Neural progenitor cell (in vitro differentiated cells): ENCODE data around the gene ATP6V1A. TPM values are rescaled to one million over a fixed set of nuclear protein-coding genes. Genes with fewer than 3 reads are reported as not detected.

ENCODE experiments used
- DNase-seq: peaks from one replicate; pipeline ENCODE4 v3.0.0-alpha.2; 2016; ENCODE audit warnings: low spot score
- H2AFZ ChIP-seq: fragments of 200-600 bp; sonication (generic); replicated peaks from 2 replicates; pipeline ENCODE4 v1.6.1; 2016; ENCODE audit warnings: antibody characterized with exemption
- H3F3A ChIP-seq: fragments of 200-600 bp; sonication (generic); 2 replicates; pipeline ENCODE4 v1.6.1; 2016; ENCODE audit warnings: antibody characterized with exemption, low read depth
- H3K27ac ChIP-seq: fragments of 200-600 bp; sonication (generic); 2 replicates; pipeline ENCODE4 v1.5.1; 2016; ENCODE audit warnings: mild to moderate bottlenecking
- H3K27me3 ChIP-seq: fragments of 200-600 bp; sonication (generic); 2 replicates; pipeline ENCODE4 v1.6.1; 2016; ENCODE audit warnings: mild to moderate bottlenecking, moderate library complexity
- H3K36me3 ChIP-seq: fragments of 200-600 bp; sonication (generic); 2 replicates; pipeline ENCODE4 v1.5.1; 2016
- H3K4me1 ChIP-seq: fragments of 200-600 bp; sonication (generic); 2 replicates; pipeline ENCODE4 v1.6.1; 2016; ENCODE audit warnings: mixed run types
- H3K4me2 ChIP-seq: fragments of 200-600 bp; sonication (generic); 2 replicates; pipeline ENCODE4 v1.6.1; 2016
- H3K4me3 ChIP-seq: fragments of 200-600 bp; sonication (generic); 2 replicates; pipeline ENCODE4 v1.5.1; 2016
- H3K79me2 ChIP-seq: fragments of 200-600 bp; sonication (generic); 2 replicates; pipeline ENCODE4 v1.6.1; 2016; ENCODE audit warnings: low read depth
- H3K9ac ChIP-seq: fragments of 200-600 bp; sonication (generic); 2 replicates; pipeline ENCODE4 v1.6.1; 2016
- H3K9me3 ChIP-seq: fragments of 200-600 bp; sonication (generic); 2 replicates; pipeline ENCODE4 v1.5.1; 2016; ENCODE audit warnings: low read depth
- H4K20me1 ChIP-seq: fragments of 200-600 bp; sonication (generic); 2 replicates; pipeline ENCODE4 v1.6.1; 2016; ENCODE audit warnings: low read depth
- H3K27ac Mint-ChIP-seq: 3 replicates; pipeline ENCODE4 v1.8.0; 2021; ENCODE audit warnings: mixed read lengths
- H3K27me3 Mint-ChIP-seq: 2 replicates; pipeline ENCODE4 v1.8.0; 2022; ENCODE audit warnings: low read depth, mild to moderate bottlenecking, inconsistent platforms, moderate library complexity, mixed read lengths; ENCODE audit not compliant: insufficient read depth
- H3K36me3 Mint-ChIP-seq: 3 replicates; pipeline ENCODE4 v1.8.0; 2021; ENCODE audit warnings: mixed read lengths
- H3K4me1 Mint-ChIP-seq: 3 replicates; pipeline ENCODE4 v1.8.0; 2021; ENCODE audit warnings: mixed read lengths
- H3K4me3 Mint-ChIP-seq: 3 replicates; pipeline ENCODE4 v1.8.0; 2021; ENCODE audit warnings: mild to moderate bottlenecking, moderate library complexity, mixed read lengths
- H3K9me3 Mint-ChIP-seq: 3 replicates; pipeline ENCODE4 v1.8.0; 2020; ENCODE audit warnings: mixed read lengths
- CTCF ChIP-seq: fragments of 200-600 bp; sonication (generic); IDR thresholded peaks from 2 replicates; pipeline ENCODE4 v1.5.1; 2017; ENCODE audit warnings: antibody characterized with exemption, mild to moderate bottlenecking
- EZH2 ChIP-seq: fragments of 200-600 bp; sonication (generic); IDR thresholded peaks from 2 replicates; pipeline ENCODE4 v1.6.1; 2017; ENCODE audit warnings: antibody characterized with exemption, mild to moderate bottlenecking, moderate library complexity
- EZH2phosphoT487 ChIP-seq: fragments of 200-600 bp; sonication (generic); IDR thresholded peaks from 2 replicates; pipeline ENCODE4 v1.6.1; 2017; ENCODE audit warnings: antibody characterized with exemption
- total RNA-seq: library from RNA; depleted of rRNA; stranded (reverse); fragments of >200 nt; gene quantifications from 2 replicates; pipeline ENCODE4 v1.2.3, GENCODE V29; 2015; ENCODE audit warnings: low replicate concordance

The ATP6V1A gene
- total RNA-seq, 1 donor from 2014 or later: 115 TPM

- Histone ChIP-seq H3K27me3 (peaks cover 7% of the 10 kb centered on the region), H4K20me1 (no peaks in the 10 kb centered on the region), H3K79me2 (no peaks in the 10 kb centered on the region), H3F3A (peaks cover 26% of the 10 kb centered on the region), H3K4me1 (no peaks in the 10 kb centered on the region), H3K9me3 (no peaks in the 10 kb centered on the region), H2AFZ (no peak overlapping the region), H3K36me3 (peaks cover 14% of the 10 kb centered on the region), H3K4me2 (no peak overlapping the region), H3K9ac (no peak overlapping the region), H3K4me3 (no peak overlapping the region), H3K27ac (no peak overlapping the region)
- TF ChIP-seq EZH2 (no peak), EZH2phosphoT487 (no peak), CTCF (no peak)
- no peaks in the 10 kb centered on the region for H3K9me3 Mint-ChIP-seq
- H3K27me3 Mint-ChIP-seq: no peaks in the 10 kb centered on the region
- no peaks in the 10 kb centered on the region for H3K4me1 Mint-ChIP-seq
- H3K4me3 Mint-ChIP-seq: no peak overlapping the region
- H3K27ac Mint-ChIP-seq: no peak overlapping the region
- peaks cover 4% of the 10 kb centered on the region for H3K36me3 Mint-ChIP-seq
- no peak for DNase-seq
Observed at GRCh38 chr3:113714702-113715101, 32.1 kb upstream of the ATP6V1A start.

- H3K36me3 Mint-ChIP-seq: peaks cover 14% of the 10 kb centered on the region
Observed at GRCh38 chr3:113717308-113717707, 29.5 kb upstream of the ATP6V1A start.

GRCh38 chr3:113717818-113718217, 29.0 kb upstream of the ATP6V1A start:
- Mint-ChIP-seq H3K27me3 (no peaks in the 10 kb centered on the region), H3K9me3 (no peaks in the 10 kb centered on the region), H3K4me1 (no peaks in the 10 kb centered on the region), H3K27ac (peak overlapping the region; percentile 8), H3K4me3 (no peak overlapping the region), H3K36me3 (peaks cover 16% of the 10 kb centered on the region)
- Histone ChIP-seq H3K9ac (no peak overlapping the region), H3K4me3 (no peak overlapping the region), H3K79me2 (peaks cover under 1% of the 10 kb centered on the region), H3K4me2 (no peak overlapping the region), H3K27me3 (no peaks in the 10 kb centered on the region), H2AFZ (no peak overlapping the region), H4K20me1 (no peaks in the 10 kb centered on the region), H3K9me3 (no peaks in the 10 kb centered on the region), H3F3A (peaks cover 25% of the 10 kb centered on the region), H3K4me1 (no peaks in the 10 kb centered on the region), H3K27ac (no peak overlapping the region), H3K36me3 (peaks cover 42% of the 10 kb centered on the region)
- TF ChIP-seq EZH2 (no peak), CTCF (no peak), EZH2phosphoT487 (no peak)
- no peak for DNase-seq

More at GRCh38 chr3:113717308-113717707, 29.5 kb upstream of the ATP6V1A start:
- Histone ChIP-seq H4K20me1 (no peaks in the 10 kb centered on the region), H3F3A (peaks cover 26% of the 10 kb centered on the region), H2AFZ (no peak overlapping the region), H3K27ac (no peak overlapping the region), H3K4me1 (no peaks in the 10 kb centered on the region), H3K4me3 (no peak overlapping the region), H3K9ac (no peak overlapping the region), H3K79me2 (no peaks in the 10 kb centered on the region), H3K27me3 (no peaks in the 10 kb centered on the region), H3K4me2 (no peak overlapping the region), H3K9me3 (no peaks in the 10 kb centered on the region), H3K36me3 (peaks cover 38% of the 10 kb centered on the region)
- no peaks in the 10 kb centered on the region for H3K9me3 Mint-ChIP-seq
- H3K4me1 Mint-ChIP-seq: no peaks in the 10 kb centered on the region
- TF ChIP-seq EZH2phosphoT487 (no peak), EZH2 (no peak), CTCF (no peak)
- no peak for DNase-seq
- H3K4me3 Mint-ChIP-seq: no peak overlapping the region
- H3K27me3 Mint-ChIP-seq: no peaks in the 10 kb centered on the region
- no peak overlapping the region for H3K27ac Mint-ChIP-seq
